HG02884 (cell line): ENCODE measurements around the gene NDRG3.
"Not testable (repeated sequence)": the region's sequence is repeated elsewhere in the genome, so short reads cannot be mapped to it uniquely, and the experiment has no call there.

Source experiments
- ATAC-seq: cut with Tn5 transposase; IDR thresholded peaks from one replicate; pipeline ENCODE4 v1.9.1; 2021; ENCODE audit warnings: mild to moderate bottlenecking, moderate library complexity; ENCODE audit not compliant: unreplicated experiment

The NDRG3 gene

DNA sequence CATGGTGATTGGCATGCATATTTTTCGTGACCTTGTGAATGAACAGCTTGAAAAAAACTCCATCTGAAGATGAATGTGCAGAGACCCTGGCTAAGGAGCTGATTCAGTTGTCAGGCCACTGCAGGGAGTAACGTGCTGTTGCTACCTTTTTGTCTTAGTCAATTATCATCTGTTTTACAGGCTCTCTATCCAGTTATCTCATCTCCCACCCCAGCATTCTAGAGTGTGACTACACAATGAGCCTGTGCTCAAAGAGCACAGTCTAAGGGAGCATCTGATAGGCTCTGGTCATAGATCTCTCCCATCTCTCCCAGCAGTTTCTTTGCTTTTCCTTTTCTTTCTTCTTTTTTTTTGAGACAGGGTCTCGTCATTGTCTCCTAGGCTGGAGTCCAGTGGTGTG is 45.5 kb downstream of the NDRG3 start:
- no peak for ATAC-seq

- not testable (repeated sequence) for ATAC-seq
These were observed 50.4 kb downstream of the NDRG3 start for GRCh38 chr20:36695467-36695866.

- no peak for ATAC-seq
These were observed 57.3 kb downstream of the NDRG3 start for GRCh38 chr20:36688630-36689029.

- ATAC-seq: no peak
These were observed 58.0 kb downstream of the NDRG3 start for GRCh38 chr20:36687850-36688249.

- no peak for ATAC-seq
These were observed 58.9 kb downstream of the NDRG3 start for GRCh38 chr20:36686944-36687343.

DNA sequence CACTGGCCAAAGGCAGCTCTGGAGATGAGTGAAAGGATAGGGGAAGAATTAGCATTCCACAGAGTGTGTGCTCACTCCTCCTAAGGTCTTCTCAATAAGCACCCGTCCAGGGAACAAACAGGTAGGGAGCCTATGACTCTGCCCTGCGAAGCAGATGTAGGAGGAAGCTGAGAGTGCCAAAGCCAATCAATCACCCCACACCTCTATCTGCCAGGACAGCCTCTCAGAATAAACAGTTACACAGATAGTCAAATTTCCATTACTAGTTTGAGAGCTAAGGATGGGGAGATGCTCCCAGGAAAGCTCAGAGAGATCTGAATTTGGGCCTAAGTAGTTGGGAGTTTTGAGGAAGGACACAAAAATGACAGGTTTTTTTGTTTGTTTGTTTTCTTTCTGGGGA is 59.4 kb downstream of the NDRG3 start:
- ATAC-seq: no peak

GRCh38 chr20:36684747-36685146 is 61.1 kb downstream of the NDRG3 start:
- ATAC-seq: no peak

DNA sequence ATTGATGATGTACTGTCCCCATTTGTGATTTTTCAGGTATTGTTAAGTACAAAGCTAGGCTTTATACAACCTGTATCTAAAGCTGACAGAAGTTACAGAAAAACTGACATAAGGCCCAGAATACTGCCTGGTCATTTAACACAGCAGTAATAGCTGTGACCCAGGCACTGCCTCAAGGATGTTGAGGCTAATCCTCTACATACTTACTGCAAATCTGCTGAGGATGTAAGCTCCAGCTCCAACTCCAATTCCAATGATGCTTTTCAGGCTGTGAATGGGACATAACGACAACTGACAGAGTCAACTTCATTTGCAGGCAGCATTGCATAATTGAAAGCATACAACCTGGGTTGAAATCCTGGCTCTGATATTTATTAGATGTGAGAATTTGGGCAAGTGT is 63.6 kb downstream of the NDRG3 start:
- no peak for ATAC-seq

DNA sequence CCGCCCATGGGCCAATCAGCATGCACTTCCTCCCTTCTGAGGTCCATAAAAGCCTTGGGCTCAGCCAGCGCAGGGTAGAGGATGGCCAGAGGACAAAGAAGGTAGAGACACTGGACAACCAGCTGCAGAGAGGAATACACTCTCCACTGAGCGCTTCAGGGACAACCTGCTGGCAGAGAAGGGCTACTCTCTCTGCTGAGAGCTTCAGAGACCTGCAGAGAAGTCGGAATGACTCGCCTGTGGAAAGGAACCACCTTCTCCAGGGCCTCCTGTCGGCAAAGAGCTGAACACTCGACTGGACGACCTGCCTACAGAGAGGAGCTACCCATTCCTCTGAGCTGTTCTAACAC is 68.5 kb downstream of the NDRG3 start:
- ATAC-seq: no peak

- no peak for ATAC-seq
These were observed 69.0 kb downstream of the NDRG3 start for GRCh38 chr20:36676701-36677421.

- ATAC-seq: not testable (repeated sequence)
These were observed 70.3 kb downstream of the NDRG3 start for GRCh38 chr20:36675545-36675944.

- no peak for ATAC-seq
These were observed 72.9 kb downstream of the NDRG3 start for GRCh38 chr20:36672991-36673390.

- ATAC-seq: no peak
These were observed 75.1 kb downstream of the NDRG3 start for GRCh38 chr20:36670665-36671357.

DNA sequence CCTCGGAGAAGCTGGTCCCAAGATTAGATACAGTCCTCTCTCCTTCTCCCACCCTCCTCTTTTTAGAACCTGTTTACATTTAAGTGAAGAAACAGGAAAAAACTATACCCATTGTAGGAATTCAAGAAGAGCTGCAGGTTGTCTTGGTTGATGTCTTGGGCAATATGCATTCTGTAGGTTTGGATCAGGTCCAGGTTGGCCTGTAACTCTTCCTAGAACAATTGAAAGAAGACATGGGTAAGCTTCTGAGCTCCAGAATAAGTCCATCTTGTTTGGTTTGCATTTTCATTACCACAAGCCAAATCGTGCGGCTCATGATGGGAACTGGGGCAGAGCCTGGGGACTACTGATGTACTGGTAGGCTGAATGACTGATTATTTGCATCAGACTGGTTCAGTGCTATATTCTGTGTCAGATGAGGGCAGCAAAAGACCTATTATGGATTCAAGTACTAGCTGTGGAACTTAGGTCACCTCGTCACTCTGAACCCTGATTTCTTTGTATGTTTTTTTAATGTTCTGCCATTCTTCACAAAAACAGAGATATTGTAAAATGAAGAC is 79.6 kb downstream of the NDRG3 start:
- no peak for ATAC-seq

GRCh38 chr20:36663031-36663430 is 82.9 kb downstream of the NDRG3 start:
- ATAC-seq: no peak

DNA sequence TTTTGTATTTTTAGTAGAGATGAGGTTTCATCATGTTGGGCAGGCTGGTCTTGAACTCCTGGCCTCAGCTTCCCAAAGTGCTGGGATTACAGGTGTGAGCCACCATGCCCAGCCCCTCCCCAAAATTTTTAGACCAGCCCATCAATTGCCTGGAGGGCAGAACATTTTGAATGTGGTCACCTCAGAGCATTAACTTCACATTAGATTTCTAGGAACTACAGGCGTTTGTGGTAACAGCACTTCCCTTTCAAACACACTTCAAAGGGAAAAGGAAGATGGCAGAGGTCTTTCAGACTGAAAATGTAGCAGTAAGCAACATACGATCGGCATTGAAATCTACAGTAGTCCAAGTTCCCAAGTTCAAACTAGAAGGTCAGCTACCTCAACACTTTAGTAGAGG is 87.6 kb downstream of the NDRG3 start:
- ATAC-seq: no peak

- ATAC-seq: no peak
These were observed 89.2 kb downstream of the NDRG3 start for GRCh38 chr20:36656733-36657132.

GRCh38 chr20:36655004-36655403 is 90.9 kb downstream of the NDRG3 start:
- ATAC-seq: no peak

DNA sequence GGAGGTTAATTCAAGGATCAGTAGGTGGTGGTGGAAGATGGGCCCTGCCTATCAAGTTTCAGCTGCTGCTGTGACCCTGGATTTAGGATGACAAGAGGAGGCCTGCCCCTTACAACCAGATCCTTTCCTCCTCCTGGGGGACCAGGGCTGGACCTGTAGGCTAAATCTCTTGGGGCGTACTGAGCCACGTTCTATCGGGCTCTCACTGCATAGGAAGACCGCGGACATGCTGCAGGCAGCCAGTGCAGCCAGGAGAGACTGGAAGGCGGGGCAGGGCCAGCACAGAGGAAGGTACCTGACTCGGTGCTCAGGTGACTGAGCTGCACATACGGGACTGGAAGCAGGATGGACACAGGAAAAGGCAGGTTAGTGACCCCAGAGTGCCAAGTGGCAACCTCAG is 91.4 kb downstream of the NDRG3 start:
- no peak for ATAC-seq

GRCh38 chr20:36653456-36653855 is 92.4 kb downstream of the NDRG3 start:
- no peak for ATAC-seq

GRCh38 chr20:36647196-36648121 is 98.4 kb downstream of the NDRG3 start:
- no peak for ATAC-seq
